K562 (cell line): Measurements from ENCODE around the gene GSK3B. TPM values are rescaled to one million over a fixed set of nuclear protein-coding genes. Genes with fewer than 3 reads are reported as not detected.

Experiments
- ATAC-seq: fragments of 200-7000 bp; cut with Tn5 transposase; 3 replicates; pipeline ENCODE4 v1.9.1; 2020; ENCODE audit warnings: moderate library complexity
- BruUV-seq: library from RNA; stranded (reverse); fragments of 400-500 nt; replicated peaks from 2 replicates; lab custom pipeline; 2021; lab: Mats Ljungman, UMichigan
- CTCF ChIA-PET: fragments of 300-600 bp; formaldehyde crosslinking; extraction: SDS; loops from one replicate; lab custom pipeline; 2021; ENCODE audit warnings: low intra/inter-chr PET ratio; lab: Yijun Ruan, JAX
- POLR2A ChIA-PET: fragments of 300-600, 350-650 bp; sonication (Branson Sonifier 250); formaldehyde crosslinking; extraction: SDS; loops from one replicate; lab custom pipeline; 2021; ENCODE audit warnings: antibody characterized with exemption, inconsistent platforms; lab: Yijun Ruan, JAX
- DNase-seq, 4 experiments: peaks; one replicate each; pipeline versions ENCODE4 v3.0.0 to v3.0.0-alpha.2; 2011 to 2018; ENCODE audit warnings: low spot score in 3 of 4, mixed read lengths in 3 of 4; ENCODE audit errors: extremely low read depth in 1 of 4
- FAIRE-seq: peaks from 2 replicates; lab custom pipeline; 2011; peaks lifted over from hg19 to GRCh38; lab: Jason Lieb, UNC
- H2AFZ ChIP-seq: 2 replicates; pipeline ENCODE4 v1.6.0; 2011; ENCODE audit warnings: low read depth, low read length, control low read depth, inconsistent platforms
- H3K27ac ChIP-seq: fragments of 200-600 bp; 3 replicates; pipeline ENCODE4 v1.8.0; 2011; ENCODE audit warnings: low read depth, mild to moderate bottlenecking, control low read depth, inconsistent platforms, low read length, moderate library complexity, mixed read lengths; ENCODE audit errors: extremely low read depth
- H3K27me3 ChIP-seq, 2 experiments: fragments of 300-600 bp in 1 of 2; 2 replicates in 1 of 2; 3 replicates in 1 of 2; pipeline versions ENCODE4 v1.6.0 to v1.8.0; 2011; ENCODE audit warnings: inconsistent platforms in 2 of 2, low read length in 2 of 2, mild to moderate bottlenecking in 1 of 2, mixed read lengths in 1 of 2, moderate library complexity in 1 of 2; ENCODE audit not compliant: control insufficient read depth in 2 of 2, insufficient read depth in 2 of 2
- H3K36me3 ChIP-seq: fragments of 300-600 bp; 3 replicates; pipeline ENCODE4 v1.8.0; 2011; ENCODE audit warnings: mild to moderate bottlenecking, low read length, inconsistent platforms; ENCODE audit not compliant: control insufficient read depth, insufficient read depth
- H3K4me1 ChIP-seq, 2 experiments: fragments of 200-600 bp in 1 of 2; replicated peaks in 1 of 2; 2 replicates in 1 of 2; 3 replicates in 1 of 2; pipeline versions ENCODE4 v1.5.1 to v1.8.0; 2011; ENCODE audit warnings: inconsistent platforms in 2 of 2, low read length in 2 of 2, mild to moderate bottlenecking in 1 of 2, mixed read lengths in 1 of 2, moderate library complexity in 1 of 2; ENCODE audit not compliant: control insufficient read depth in 2 of 2, insufficient read depth in 2 of 2
- H3K4me2 ChIP-seq: 2 replicates; pipeline ENCODE4 v1.6.1; 2011; ENCODE audit warnings: low read length, control low read depth, inconsistent platforms, mixed read lengths; ENCODE audit not compliant: insufficient read depth
- H3K4me3 ChIP-seq: fragments of 200-600 bp; sonication (generic), shearing (Covaris generic); 2 replicates; pipeline ENCODE4 v1.5.1; 2016; ENCODE audit warnings: control low read depth, inconsistent platforms
- H3K79me2 ChIP-seq: fragments of 200-600 bp; 3 replicates; pipeline ENCODE4 v1.8.0; 2011; ENCODE audit warnings: low read length, inconsistent platforms; ENCODE audit not compliant: control insufficient read depth, insufficient read depth
- H3K9ac ChIP-seq, 2 experiments: 2 replicates each; pipeline versions ENCODE4 v1.6.0 to v1.6.1; 2011; ENCODE audit warnings: low read depth in 2 of 2, low read length in 2 of 2, control low read depth in 1 of 2, inconsistent platforms in 1 of 2, mild to moderate bottlenecking in 1 of 2, mixed read lengths in 1 of 2; ENCODE audit not compliant: insufficient read depth in 1 of 2
- H3K9me1 ChIP-seq: one replicate; pipeline ENCODE4 v1.6.0; 2011; ENCODE audit warnings: inconsistent platforms, mild to moderate bottlenecking, low read length, moderate library complexity; ENCODE audit not compliant: control insufficient read depth, insufficient read depth
- H3K9me3 ChIP-seq: replicated peaks from 2 replicates; pipeline ENCODE4 v1.5.1; 2011; ENCODE audit warnings: low read depth, low read length, inconsistent platforms; ENCODE audit not compliant: control insufficient read depth, insufficient read depth
- H4K20me1 ChIP-seq: replicated peaks from 2 replicates; pipeline ENCODE4 v1.6.1; 2011; ENCODE audit warnings: low read length, inconsistent platforms, mixed read lengths; ENCODE audit not compliant: control insufficient read depth, insufficient read depth
- CBX1 ChIP-seq: sonication (generic); IDR thresholded peaks from 2 replicates; pipeline ENCODE4 v1.6.1; 2016; ENCODE audit warnings: antibody characterized with exemption, low read depth, mild to moderate bottlenecking
- CC2D1A ChIP-seq: fragments of 450-650 bp; IDR thresholded peaks from 2 replicates; pipeline ENCODE4 v1.6.1; 2017; ENCODE audit warnings: mild to moderate bottlenecking
- EP300 ChIP-seq: IDR thresholded peaks from 2 replicates; pipeline ENCODE4 v1.6.1; 2012; ENCODE audit warnings: low read length, improper control_type of control experiment
- HNRNPK ChIP-seq: fragments of 200-400 bp; formaldehyde crosslinking; IDR thresholded peaks from one replicate; pipeline ENCODE4 v1.6.1; 2018; ENCODE audit warnings: mild to moderate bottlenecking, low read depth, low read length; ENCODE audit not compliant: poor library complexity, severe bottlenecking
- MAFK ChIP-seq: IDR thresholded peaks from 2 replicates; pipeline ENCODE4 v1.6.1; 2011; ENCODE audit warnings: low read length, improper control_type of control experiment
- MBD1 ChIP-seq: fragments of 250-450 bp; sonication (Bioruptor Pico); IDR thresholded peaks from 2 replicates; pipeline ENCODE4 v1.8.0; 2022; ENCODE audit warnings: inconsistent platforms
- MTF1 ChIP-seq: fragments of 250-450 bp; sonication (Bioruptor Pico); IDR thresholded peaks from 2 replicates; pipeline ENCODE4 v1.9.0; 2021; ENCODE audit warnings: moderate library complexity, mild to moderate bottlenecking, inconsistent platforms, borderline replicate concordance
- PBX2 ChIP-seq, 2 experiments: IDR thresholded peaks in 1 of 2; conservative IDR thresholded peaks in 1 of 2; 2 replicates each; pipeline ENCODE4 v1.6.1; 2016; ENCODE audit warnings: low read depth in 2 of 2, mild to moderate bottlenecking in 1 of 2, missing compliant biosample characterization in 1 of 2, missing genetic modification characterization in 1 of 2, moderate library complexity in 1 of 2
- TAF7 ChIP-seq: fragments of 450-650 bp; IDR thresholded peaks from 2 replicates; pipeline ENCODE4 v1.6.1; 2016; ENCODE audit warnings: missing genetic modification characterization, missing compliant biosample characterization
- ZBTB7A ChIP-seq: IDR thresholded peaks from 2 replicates; pipeline ENCODE4 v1.6.1; 2011; ENCODE audit warnings: low read depth, mild to moderate bottlenecking, low read length, moderate library complexity, borderline replicate concordance; ENCODE audit not compliant: control insufficient read depth
- WGBS: fragments of 100-300 bp; shearing (Covaris generic); methylation state at CpG from one replicate; pipeline ENCODE4 v1.1.6; 2016; ENCODE audit warnings: low coverage, mixed read lengths; ENCODE audit not compliant: insufficient coverage; ENCODE audit errors: missing lambda C conversion rate; 5-methylcytosine and 5-hydroxymethylcytosine counted together
- in situ Hi-C: fragments of 300-500 bp; cut with MboI; formaldehyde crosslinking; loops from 4 replicates; pipeline ENCODE4 v1.15.0; 2018; ENCODE audit warnings: inconsistent platforms, mixed read lengths
- intact Hi-C: fragments of 100-400 bp; cut with micrococcal nuclease; formaldehyde crosslinking; loops from 2 replicates; pipeline ENCODE4 v1.14.2; 2022
- polyA plus RNA-seq, 8 experiments: library from polyadenylated mRNA; depleted of rRNA in 4 of 8; stranded (reverse) in 5 of 8; unstranded in 3 of 8; fragments of >200 nt; fragmentation: Nextera tagmentation in 2 of 8; fragmentation: Illumina TruSeq in 1 of 8; extraction: Ambion mirVana in 2 of 8; extraction: Trizol in 1 of 8; gene quantifications; 2 replicates each; pipeline versions ENCODE4 v1.2.1 to v1.2.3, GENCODE V29; 2011 to 2014; ENCODE audit warnings: inconsistent platforms in 1 of 8, missing spikeins in 1 of 8
- total RNA-seq, 7 experiments: library from RNA; depleted of rRNA in 6 of 7; stranded (reverse); fragments of >200 nt in 6 of 7; fragmentation: Illumina TruSeq in 2 of 7; extraction: Trizol in 2 of 7; gene quantifications; 2 replicates each; pipeline versions ENCODE4 v1.2.1 to v1.2.3, GENCODE V29; 2011 to 2021; ENCODE audit warnings: low replicate concordance in 1 of 7
- TF ChIP-seq, protein P1 (sequence below): sonication (generic); formaldehyde crosslinking; IDR thresholded peaks from 2 replicates; pipeline ENCODE4 v1.8.0; 2023; ENCODE audit warnings: mild to moderate bottlenecking, missing genetic modification reagents

The GSK3B gene
- total and polyA plus RNA-seq, 9 of the 15 experiments (the other 6 are each of a cell fraction or from before 2014, with no cell fraction given), result 4.7 to 25.0 (median 18.7) TPM

DNA sequence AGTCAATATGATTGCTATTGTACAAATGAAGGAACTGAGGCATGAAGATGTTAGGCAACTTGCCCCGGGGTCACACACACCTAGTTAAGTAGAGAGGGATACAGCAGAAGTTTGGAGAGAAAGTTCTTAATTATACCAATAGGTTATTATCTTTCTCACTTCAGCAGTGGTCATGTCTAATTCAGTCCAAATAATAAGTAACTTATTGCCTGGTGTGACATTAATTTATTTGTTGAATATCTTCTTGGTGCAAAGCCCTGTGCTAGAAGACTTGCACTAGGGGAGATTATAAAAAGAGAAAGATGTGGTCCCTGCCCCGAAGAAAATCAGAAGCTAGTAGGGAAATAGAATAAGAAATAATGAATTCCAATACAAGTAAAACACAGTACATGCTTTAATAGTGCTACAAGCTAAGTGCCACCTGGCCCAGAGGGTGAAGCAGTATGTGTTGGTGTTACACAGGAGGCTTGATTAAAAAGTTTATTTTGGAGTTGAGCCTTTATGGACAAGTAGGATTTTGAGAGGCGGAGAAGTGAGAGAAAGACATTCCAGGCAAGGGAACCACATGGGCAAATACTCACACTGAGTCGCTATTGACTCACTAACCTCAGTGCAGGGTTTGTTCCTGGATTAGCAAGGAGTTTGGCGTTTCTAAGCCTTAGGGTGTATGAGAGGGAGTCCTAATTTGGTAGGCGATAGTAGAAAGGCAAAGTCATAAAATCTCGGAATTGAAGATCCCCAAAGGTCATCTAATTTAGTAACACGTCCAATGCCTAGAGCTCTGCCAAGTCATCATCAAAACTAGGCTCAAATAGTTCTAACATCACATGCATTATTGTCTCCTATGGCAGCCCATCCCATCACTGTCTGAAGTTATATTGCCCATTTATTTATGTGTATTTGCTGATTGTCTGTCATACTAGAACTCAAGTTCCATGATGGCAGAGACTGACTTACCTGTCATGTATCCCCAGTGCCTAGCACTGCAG is 19.2 kb upstream of the GSK3B start:
- intact Hi-C loops, result no loop called here
- TF ChIP-seq, protein P1, sequence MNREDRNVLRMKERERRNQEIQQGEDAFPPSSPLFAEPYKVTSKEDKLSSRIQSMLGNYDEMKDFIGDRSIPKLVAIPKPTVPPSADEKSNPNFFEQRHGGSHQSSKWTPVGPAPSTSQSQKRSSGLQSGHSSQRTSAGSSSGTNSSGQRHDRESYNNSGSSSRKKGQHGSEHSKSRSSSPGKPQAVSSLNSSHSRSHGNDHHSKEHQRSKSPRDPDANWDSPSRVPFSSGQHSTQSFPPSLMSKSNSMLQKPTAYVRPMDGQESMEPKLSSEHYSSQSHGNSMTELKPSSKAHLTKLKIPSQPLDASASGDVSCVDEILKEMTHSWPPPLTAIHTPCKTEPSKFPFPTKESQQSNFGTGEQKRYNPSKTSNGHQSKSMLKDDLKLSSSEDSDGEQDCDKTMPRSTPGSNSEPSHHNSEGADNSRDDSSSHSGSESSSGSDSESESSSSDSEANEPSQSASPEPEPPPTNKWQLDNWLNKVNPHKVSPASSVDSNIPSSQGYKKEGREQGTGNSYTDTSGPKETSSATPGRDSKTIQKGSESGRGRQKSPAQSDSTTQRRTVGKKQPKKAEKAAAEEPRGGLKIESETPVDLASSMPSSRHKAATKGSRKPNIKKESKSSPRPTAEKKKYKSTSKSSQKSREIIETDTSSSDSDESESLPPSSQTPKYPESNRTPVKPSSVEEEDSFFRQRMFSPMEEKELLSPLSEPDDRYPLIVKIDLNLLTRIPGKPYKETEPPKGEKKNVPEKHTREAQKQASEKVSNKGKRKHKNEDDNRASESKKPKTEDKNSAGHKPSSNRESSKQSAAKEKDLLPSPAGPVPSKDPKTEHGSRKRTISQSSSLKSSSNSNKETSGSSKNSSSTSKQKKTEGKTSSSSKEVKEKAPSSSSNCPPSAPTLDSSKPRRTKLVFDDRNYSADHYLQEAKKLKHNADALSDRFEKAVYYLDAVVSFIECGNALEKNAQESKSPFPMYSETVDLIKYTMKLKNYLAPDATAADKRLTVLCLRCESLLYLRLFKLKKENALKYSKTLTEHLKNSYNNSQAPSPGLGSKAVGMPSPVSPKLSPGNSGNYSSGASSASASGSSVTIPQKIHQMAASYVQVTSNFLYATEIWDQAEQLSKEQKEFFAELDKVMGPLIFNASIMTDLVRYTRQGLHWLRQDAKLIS (CRISPR knock-in tag), result no peak
- TF ChIP-seq CC2D1A, result no peak
- TF ChIP-seq MBD1 (CRISPR knock-in tag), result no peak
- no peak for TF ChIP-seq TAF7
- TF ChIP-seq HNRNPK, result no peak
- no peak for TF ChIP-seq MAFK
- TF ChIP-seq CBX1, result no peak
- no peak for TF ChIP-seq MTF1 (CRISPR knock-in tag)
- TF ChIP-seq PBX2 (CRISPR knock-in tag; IDR thresholded peaks at IDR 0.05; ENCODE audit: low read depth), result no peak
- TF ChIP-seq PBX2 (tag; conservative IDR thresholded peaks at IDR 0.05; ENCODE audit: low read depth), result no peak
- no peak for TF ChIP-seq EP300
- TF ChIP-seq ZBTB7A, result no peak
- TF ChIP-seq, all 486 proteins: peak for 0
- no peaks in the 10 kb centered on the region for H3K79me2 ChIP-seq
- ChIA-PET CTCF (no interaction called here), POLR2A (no interaction called here)
- BruUV-seq, result no TSS peak
- peaks cover 0 to 6% of the 10 kb centered on the region in 2 experiments; a peak in 3 of 5 replicates for H3K27me3 ChIP-seq
- ATAC-seq (no peak), FAIRE-seq (no peak), DNase-seq (no peak)
- H4K20me1 ChIP-seq, result no peaks in the 10 kb centered on the region
- no peak overlapping the region for H2AFZ ChIP-seq
- no peak overlapping the region for H3K9ac ChIP-seq
- H3K4me2 ChIP-seq, result no peak overlapping the region
- H3K36me3 ChIP-seq, result no peaks in the 10 kb centered on the region
- no peaks in the 10 kb centered on the region for H3K9me3 ChIP-seq
- no peak overlapping the region for H3K4me3 ChIP-seq
- no peak overlapping the region for H3K27ac ChIP-seq
- in situ Hi-C loops, result no loop called here
- no peaks in the 10 kb centered on the region for H3K9me1 ChIP-seq
- H3K4me1 ChIP-seq, result no peaks in the 10 kb centered on the region
- WGBS, result 1% methylated on average over 8 of the region's 8 CpGs
